ENCODE data around the gene RPTOR. TPM values are rescaled to one million over a fixed set of nuclear protein-coding genes. Genes with fewer than 3 reads are reported as not detected.
A peak's percentile ranks its signal among the peaks of the same experiment; 100 is the strongest.

The RPTOR gene
- total RNA-seq, 1 donor from 2014 or later = 40.9 TPM

- DNase-seq = peak; percentile 67
Observed at GRCh38 chr17:80833952-80834892, 289.6 kb downstream of the RPTOR start.

- DNase-seq = no peak
Observed at GRCh38 chr17:80834893-80835275, 290.2 kb downstream of the RPTOR start.

GRCh38 chr17:80835816-80836657, 291.4 kb downstream of the RPTOR start:
- DNase-seq = no peak

GRCh38 chr17:80836658-80836965, 292.0 kb downstream of the RPTOR start:
- no peak for DNase-seq

DNA sequence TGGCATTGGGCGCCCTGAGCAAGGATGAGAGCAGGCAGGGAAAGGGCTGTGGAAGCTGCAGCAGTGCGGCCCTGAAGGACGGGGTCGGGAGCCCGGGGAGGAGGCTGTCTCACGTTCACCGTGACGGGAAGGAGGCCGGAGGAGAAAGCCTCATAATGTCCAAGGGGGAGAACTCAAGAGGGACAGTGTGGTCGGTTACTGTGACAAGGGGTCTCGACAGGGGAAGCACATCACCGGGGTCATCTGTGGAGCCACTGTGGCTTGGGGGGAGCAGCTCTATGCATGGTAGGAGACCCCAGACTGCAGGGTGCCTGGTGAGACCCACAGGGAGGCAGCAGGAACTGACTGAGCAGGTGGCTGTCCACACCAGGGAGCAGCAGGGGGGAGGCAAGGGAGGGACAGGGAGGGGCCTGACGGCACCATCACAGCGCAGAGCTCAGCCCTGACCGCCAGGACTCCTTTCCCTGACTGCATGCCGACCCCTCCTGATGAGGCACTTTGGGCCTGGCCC, 292.4 kb downstream of the RPTOR start:
- DNase-seq = no peak

GRCh38 chr17:80837711-80838110, 293.1 kb downstream of the RPTOR start:
- DNase-seq = no peak

GRCh38 chr17:80838311-80839025, 293.8 kb downstream of the RPTOR start:
- no peak for DNase-seq

- DNase-seq = no peak
Observed at GRCh38 chr17:80839026-80839345, 294.3 kb downstream of the RPTOR start.

GRCh38 chr17:80839511-80839941, 294.9 kb downstream of the RPTOR start:
- DNase-seq = peak; percentile 68

DNA sequence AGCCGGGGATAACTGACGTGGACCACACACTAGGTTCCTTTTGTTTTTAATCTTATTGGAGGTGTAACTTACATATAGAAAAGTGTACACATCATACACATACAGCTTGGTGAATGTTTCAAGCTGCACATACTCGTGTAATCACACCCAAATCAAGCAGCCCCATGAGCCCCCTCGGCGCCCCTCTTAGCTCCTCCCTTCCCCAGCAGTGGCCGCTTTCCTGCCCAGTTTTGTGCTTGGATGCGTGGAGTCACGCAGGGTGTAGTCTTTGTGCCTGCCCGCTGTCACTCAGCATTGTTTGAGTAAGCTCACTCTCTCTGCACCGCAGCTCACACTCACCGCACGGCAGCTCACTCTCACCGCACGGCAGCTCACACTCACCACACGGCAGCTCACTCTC, 295.3 kb downstream of the RPTOR start:
- peak; percentile 57 for DNase-seq

DNA sequence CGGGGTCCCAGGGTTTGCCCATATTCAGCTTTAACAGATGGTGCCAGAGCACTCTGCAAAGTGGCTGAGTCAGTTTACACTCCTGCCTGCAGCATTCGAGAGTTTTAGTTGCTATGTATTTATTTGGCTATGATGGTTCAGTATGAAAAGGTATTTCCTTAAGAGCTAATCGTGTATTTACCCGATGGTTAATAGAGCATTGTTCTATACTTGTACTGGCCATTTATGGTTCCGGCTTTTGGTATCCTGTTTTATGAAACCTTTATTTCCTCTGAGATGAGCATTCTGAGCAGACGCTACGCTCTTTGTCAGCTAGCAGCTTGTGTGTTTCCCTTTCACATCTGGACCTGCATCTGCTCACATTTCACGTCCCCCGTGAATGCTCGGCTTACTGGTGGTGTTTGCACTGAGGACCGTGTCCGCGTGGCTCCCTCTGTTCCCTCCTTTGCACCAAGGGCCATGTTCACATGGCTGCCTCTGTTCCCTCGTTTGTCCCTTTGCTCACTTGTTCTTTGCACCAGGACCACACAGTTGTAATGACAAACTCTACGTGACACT, 297.9 kb downstream of the RPTOR start:
- peak; percentile 45 for DNase-seq

DNA sequence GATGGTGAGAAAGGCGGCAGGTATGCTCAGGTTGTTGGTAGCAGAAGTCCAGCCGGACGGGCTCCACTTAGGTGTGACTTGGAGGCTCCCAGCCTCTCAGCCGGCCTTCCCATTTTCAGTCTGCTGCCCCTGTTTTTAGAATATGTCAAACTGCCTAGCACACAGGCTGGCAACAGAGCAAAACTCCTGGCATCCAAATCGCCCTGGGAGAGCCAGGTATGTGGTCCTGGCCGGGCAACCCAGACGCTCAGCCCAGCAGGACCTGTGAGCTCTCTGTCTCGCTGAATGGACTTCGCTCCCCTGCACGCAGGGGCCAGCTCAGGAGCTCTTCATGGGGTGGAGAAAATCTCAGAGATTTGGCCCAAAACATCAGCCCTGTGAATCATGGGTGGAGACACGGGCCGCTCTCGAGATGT, 299.1 kb downstream of the RPTOR start:
- no peak for DNase-seq

DNA sequence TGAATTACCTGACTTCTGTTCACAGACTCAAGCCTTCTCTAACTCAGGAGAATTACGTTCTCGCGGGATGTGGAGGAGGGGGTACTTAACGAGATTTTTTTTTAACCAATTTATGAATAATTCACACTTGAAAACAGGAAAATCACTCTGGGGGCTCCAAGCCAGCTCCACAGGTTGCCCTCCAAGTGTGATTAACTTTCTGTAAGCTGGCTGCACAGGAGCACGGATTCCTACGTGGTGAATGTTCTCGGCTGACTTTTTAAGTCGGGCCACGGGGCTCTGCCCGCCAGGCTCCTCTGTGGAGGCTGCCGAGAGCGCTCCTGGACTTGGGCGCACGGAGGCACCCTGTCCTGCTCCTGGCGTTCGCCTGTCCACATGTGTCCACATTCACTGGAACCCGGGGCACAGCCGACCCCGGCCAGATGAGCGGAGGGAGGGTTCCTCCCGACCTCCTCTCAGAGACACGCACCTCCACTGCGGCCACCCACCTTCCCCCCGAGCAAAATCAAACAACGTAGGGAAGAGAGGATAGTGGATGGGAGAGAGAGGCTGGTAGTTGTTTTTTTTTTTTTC, 299.9 kb downstream of the RPTOR start:
- no peak for DNase-seq

GRCh38 chr17:80845069-80845862, 300.6 kb downstream of the RPTOR start:
- peak; percentile 43 for DNase-seq

DNA sequence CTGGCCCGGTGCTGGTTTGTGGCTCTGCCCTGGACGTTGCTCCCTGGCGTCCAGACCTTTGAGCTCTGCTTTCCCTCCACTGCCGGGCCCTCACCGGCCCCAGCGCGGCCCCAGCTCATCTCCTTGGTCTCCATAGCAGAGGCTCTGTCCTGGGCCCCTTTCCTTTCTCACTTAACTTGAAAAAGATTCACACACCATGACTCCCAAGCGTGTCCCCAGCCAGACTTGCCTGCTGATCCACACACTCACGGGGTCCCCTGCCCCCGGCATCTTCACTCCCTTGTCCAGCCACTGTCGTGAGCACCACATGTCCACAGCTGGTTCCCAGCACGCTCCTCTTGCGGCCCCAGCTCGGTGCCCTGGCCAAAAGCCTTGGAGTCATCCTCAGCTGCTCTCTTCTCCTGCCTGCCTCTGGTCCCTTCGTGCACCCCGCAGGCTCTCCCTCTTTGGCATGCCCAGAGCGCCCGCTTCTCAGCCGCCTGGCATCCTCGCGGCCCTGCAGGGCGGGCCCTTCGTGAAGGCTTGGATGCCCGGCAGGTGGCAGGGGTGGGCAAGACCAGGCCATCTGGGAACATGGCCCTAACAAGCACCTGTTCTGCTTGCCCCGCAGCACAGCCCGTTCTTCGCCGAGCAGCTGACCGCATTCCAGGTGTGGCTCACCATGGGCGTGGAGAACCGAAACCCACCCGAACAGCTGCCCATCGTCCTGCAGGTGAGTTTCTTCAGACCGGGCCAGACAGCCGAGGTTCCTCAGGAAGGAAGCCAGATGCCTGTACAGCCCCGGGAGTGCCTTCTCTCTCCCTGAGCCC, 301.4 kb downstream of the RPTOR start:
- peak; percentile 56 for DNase-seq

GRCh38 chr17:80846932-80847331, 302.3 kb downstream of the RPTOR start:
- no peak for DNase-seq

- no peak for DNase-seq
Observed at GRCh38 chr17:80847496-80848230, 303.0 kb downstream of the RPTOR start.

DNA sequence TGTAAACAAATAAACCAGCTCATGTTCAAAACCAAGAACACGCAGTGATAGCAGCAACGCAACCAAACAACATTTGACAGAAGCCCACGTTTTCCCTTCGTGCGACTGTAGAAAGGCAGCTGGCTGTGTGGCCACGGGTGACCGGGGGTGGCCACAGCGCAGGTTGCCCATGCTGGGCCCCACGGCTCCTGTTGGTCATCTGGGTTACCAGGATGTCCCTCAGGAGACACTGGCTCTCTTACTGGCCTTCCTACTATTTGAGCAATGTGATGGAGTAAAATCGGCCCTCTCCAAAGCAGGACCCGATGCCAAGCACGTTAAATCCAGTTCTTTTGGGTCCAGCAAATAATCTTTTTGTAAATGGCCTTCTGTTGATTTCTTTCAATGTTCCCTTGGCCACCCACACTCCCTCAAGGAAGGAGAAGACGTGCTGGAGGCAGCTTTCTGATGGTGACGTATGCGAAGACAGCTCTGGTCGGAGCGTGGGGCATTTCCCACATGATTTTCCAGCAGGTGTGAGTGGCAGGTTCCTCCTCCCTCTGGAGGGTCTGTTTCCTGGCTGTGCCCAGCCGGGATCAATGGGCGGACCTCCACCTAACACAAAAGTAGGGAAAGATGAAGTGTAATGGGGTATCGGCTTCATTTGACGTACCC, 303.9 kb downstream of the RPTOR start:
- DNase-seq = no peak

DNA sequence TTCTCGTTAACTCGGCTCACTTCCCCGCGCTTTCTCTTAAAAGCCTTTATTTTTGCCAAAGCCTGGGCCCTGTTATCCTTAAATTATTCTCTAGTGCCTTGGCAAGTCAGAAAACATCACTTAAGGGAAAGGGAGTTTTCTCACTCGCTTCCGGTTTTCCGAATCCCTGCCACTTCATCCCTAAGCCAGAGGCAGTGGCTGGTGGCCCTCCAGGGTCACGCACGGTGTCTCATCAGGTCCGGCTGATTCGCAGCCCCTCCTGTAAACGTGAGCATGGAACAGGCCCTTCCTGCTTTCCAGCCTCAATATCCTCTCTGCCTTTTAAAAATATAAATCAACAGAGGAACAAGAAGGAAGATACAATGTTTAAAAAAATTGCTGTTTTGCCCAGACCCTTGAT, 304.5 kb downstream of the RPTOR start:
- DNase-seq = no peak
